Loucy (cell line): ENCODE data around the gene ITGB6.

Source experiments
- CTCF ChIP-seq: fragments of 200-600 bp; sonication (generic); conservative IDR thresholded peaks from 2 replicates; pipeline ENCODE4 v1.5.1; 2014; ENCODE audit warnings: mild to moderate bottlenecking, antibody characterized with exemption, low read length
- EZH2phosphoT487 ChIP-seq: fragments of 200-600 bp; IDR thresholded peaks from 2 replicates; pipeline ENCODE4 v1.6.1; 2018; ENCODE audit warnings: antibody characterized with exemption, mild to moderate bottlenecking, moderate library complexity, borderline replicate concordance

- TF ChIP-seq CTCF (no peak), EZH2phosphoT487 (no peak)
Observed at GRCh38 chr2:160220545-160221009, 20.5 kb upstream of the ITGB6 start.
